GM12878 (cell line): ENCODE data around the gene FAM20A. TPM values are rescaled to one million over a fixed set of nuclear protein-coding genes. Genes with fewer than 3 reads are reported as not detected.

ENCODE experiments used
- ATAC-seq: fragments of 200-7000 bp; cut with Tn5 transposase; 3 replicates; pipeline ENCODE4 v1.9.1; 2020; ENCODE audit warnings: mild to moderate bottlenecking, moderate library complexity
- BruUV-seq: library from RNA; stranded (reverse); fragments of 400-500 nt; replicated peaks from 2 replicates; lab custom pipeline; 2021; lab: Mats Ljungman, UMichigan
- CTCF ChIA-PET: fragments of 300-600 bp; sonication (Branson Sonifier 250); formaldehyde crosslinking; extraction: SDS; loops from one replicate; lab custom pipeline; 2021; ENCODE audit warnings: inconsistent platforms; lab: Yijun Ruan, JAX
- POLR2A ChIA-PET: fragments of 350-600 bp; formaldehyde crosslinking; extraction: SDS; loops from one replicate; lab custom pipeline; 2021; ENCODE audit warnings: inconsistent platforms; lab: Charles Lee
- RAD21 ChIA-PET: fragments of 300-600 bp; sonication (Branson Sonifier 250); formaldehyde crosslinking; loops from one replicate; lab custom pipeline; 2023; ENCODE audit warnings: antibody characterized with exemption; ENCODE audit not compliant: unreplicated experiment; lab: Charles Lee
- SMC1A ChIA-PET: fragments of 300-600 bp; sonication (Branson Sonifier 250); formaldehyde crosslinking; loops from one replicate; lab custom pipeline; 2023; ENCODE audit not compliant: unreplicated experiment, uncharacterized antibody; lab: Charles Lee
- DNase-seq: peaks from one replicate; pipeline ENCODE4 v3.0.0-alpha.2; 2011; ENCODE audit warnings: low read depth, low spot score
- FAIRE-seq: peaks from 3 replicates; lab custom pipeline; 2011; peaks lifted over from hg19 to GRCh38; lab: Jason Lieb, UNC
- H2AFZ ChIP-seq: 2 replicates; pipeline ENCODE4 v1.6.0; 2011; ENCODE audit warnings: low read depth, low read length, control low read depth; ENCODE audit not compliant: control insufficient read depth
- H3K27ac ChIP-seq: 2 replicates; pipeline ENCODE4 v1.5.1; 2011; ENCODE audit warnings: control low read depth; ENCODE audit not compliant: control insufficient read depth, insufficient read depth
- H3K27me3 ChIP-seq, 2 experiments: replicated peaks in 1 of 2; 2 replicates each; pipeline versions ENCODE4 v1.6.0 to v1.6.1; 2011; ENCODE audit warnings: low read length in 1 of 2; ENCODE audit not compliant: control insufficient read depth in 2 of 2, insufficient read depth in 2 of 2
- H3K36me3 ChIP-seq, 2 experiments: 2 replicates each; pipeline ENCODE4 v1.5.1; 2011; ENCODE audit warnings: low read length in 1 of 2; ENCODE audit not compliant: control insufficient read depth in 2 of 2, insufficient read depth in 2 of 2
- H3K4me1 ChIP-seq: 2 replicates; pipeline ENCODE4 v1.6.1; 2011; ENCODE audit warnings: mild to moderate bottlenecking, low read length, moderate library complexity, mixed read lengths; ENCODE audit not compliant: control insufficient read depth, insufficient read depth
- H3K4me2 ChIP-seq: 2 replicates; pipeline ENCODE4 v1.6.0; 2011; ENCODE audit warnings: control low read depth; ENCODE audit not compliant: control insufficient read depth, insufficient read depth
- H3K4me3 ChIP-seq: fragments of 200-600 bp; sonication (generic); 2 replicates; pipeline ENCODE4 v1.5.1; 2016
- H3K79me2 ChIP-seq: 2 replicates; pipeline ENCODE4 v1.6.0; 2011; ENCODE audit warnings: low read length; ENCODE audit not compliant: control insufficient read depth, insufficient read depth
- H3K9ac ChIP-seq: 2 replicates; pipeline ENCODE4 v1.8.0; 2011; ENCODE audit warnings: low read length, control low read depth, mixed read lengths; ENCODE audit not compliant: control insufficient read depth, insufficient read depth
- H3K9me3 ChIP-seq: replicated peaks from 3 replicates; pipeline ENCODE4 v1.5.1; 2011; ENCODE audit warnings: mild to moderate bottlenecking, low read length; ENCODE audit not compliant: control insufficient read depth, insufficient read depth
- H4K20me1 ChIP-seq: 2 replicates; pipeline ENCODE4 v1.6.0; 2011; ENCODE audit not compliant: control insufficient read depth, insufficient read depth
- BHLHE40 ChIP-seq, 2 experiments: fragments of 450-650 bp in 1 of 2; IDR thresholded peaks; 2 replicates each; pipeline ENCODE4 v1.6.1; 2011 to 2017; ENCODE audit warnings: low read depth in 2 of 2, borderline replicate concordance in 1 of 2, improper control_type of control experiment in 1 of 2, low read length in 1 of 2, mild to moderate bottlenecking in 1 of 2
- CREM ChIP-seq: IDR thresholded peaks from 2 replicates; pipeline ENCODE4 v1.6.1; 2014; ENCODE audit warnings: antibody characterized with exemption, low read depth
- KAT2A ChIP-seq: conservative IDR thresholded peaks from 2 replicates; pipeline ENCODE4 v1.6.1; 2011; ENCODE audit warnings: low read depth, low read length; ENCODE audit not compliant: control insufficient read depth
- MEF2B ChIP-seq: fragments of 450-650 bp; IDR thresholded peaks from 2 replicates; pipeline ENCODE4 v1.6.1; 2018; ENCODE audit warnings: mild to moderate bottlenecking, moderate library complexity; ENCODE audit not compliant: partially characterized antibody, poor library complexity, severe bottlenecking
- POLR2A ChIP-seq: IDR thresholded peaks from 2 replicates; pipeline ENCODE4 v1.6.1; 2011; ENCODE audit warnings: low read depth, mild to moderate bottlenecking, low read length
- RUNX3 ChIP-seq: IDR thresholded peaks from 2 replicates; pipeline ENCODE4 v1.6.1; 2012; ENCODE audit warnings: low read length, inconsistent platforms
- SREBF1 ChIP-seq: IDR thresholded peaks from 2 replicates; pipeline ENCODE4 v1.6.1; 2012; ENCODE audit warnings: mild to moderate bottlenecking, low read length
- STAT3 ChIP-seq: IDR thresholded peaks from 2 replicates; pipeline ENCODE4 v1.6.1; 2011; ENCODE audit warnings: low read depth, low read length, improper control_type of control experiment
- ZNF384 ChIP-seq: IDR thresholded peaks from 2 replicates; pipeline ENCODE4 v1.6.1; 2012; ENCODE audit warnings: low read depth, mild to moderate bottlenecking, low read length, improper control_type of control experiment, borderline replicate concordance
- WGBS: methylation state at CpG from one replicate; pipeline ENCODE4 v1.1.6; 2016; ENCODE audit warnings: low lambda C conversion rate; ENCODE audit not compliant: insufficient replicate concordance, insufficient coverage; ENCODE audit errors: missing lambda C conversion rate; 5-methylcytosine and 5-hydroxymethylcytosine counted together
- in situ Hi-C: fragments of 300-500 bp; cut with MboI; formaldehyde crosslinking; loops from 9 replicates; pipeline ENCODE4 v1.14.3; 2018; ENCODE audit warnings: mixed read lengths
- intact Hi-C: fragments of 100-400 bp; cut with micrococcal nuclease; formaldehyde crosslinking; loops from one replicate; pipeline ENCODE4 v1.14.2; 2022; ENCODE audit not compliant: unreplicated experiment
- polyA plus RNA-seq, 11 experiments: library from polyadenylated mRNA; depleted of rRNA in 4 of 11; unstranded in 6 of 11; stranded (reverse) in 5 of 11; fragments of >200 nt; fragmentation: Nextera tagmentation in 4 of 11; fragmentation: Illumina TruSeq in 1 of 11; extraction: Ambion mirVana in 4 of 11; extraction: Trizol in 1 of 11; gene quantifications; 1 replicate in 1 of 11; 2 replicates in 10 of 11; pipeline versions ENCODE4 v1.2.1 to v1.2.3, GENCODE V29; 2011 to 2016; ENCODE audit warnings: inconsistent platforms in 2 of 11, missing spikeins in 2 of 11, low read depth in 1 of 11
- total RNA-seq, 4 experiments: library from RNA; depleted of rRNA in 3 of 4; stranded (reverse); fragments of >200 nt in 3 of 4; fragmentation: Illumina TruSeq in 1 of 4; extraction: Trizol in 1 of 4; gene quantifications; 2 replicates each; pipeline versions ENCODE4 v1.2.1 to v1.2.3, GENCODE V29; 2013 to 2021
- TF ChIP-seq, protein P1 (sequence below): IDR thresholded peaks from 2 replicates; pipeline ENCODE4 v1.6.1; 2011; ENCODE audit warnings: borderline replicate concordance, low read depth, mild to moderate bottlenecking, moderate library complexity, mixed read lengths, low read length; ENCODE audit not compliant: insufficient read depth; ENCODE audit errors: extremely low read length
- TF ChIP-seq, protein P2 (sequence below): fragments of 450-650 bp; formaldehyde crosslinking; IDR thresholded peaks from 2 replicates; pipeline ENCODE4 v1.4.0; 2020; ENCODE audit warnings: mild to moderate bottlenecking, moderate library complexity

Gene FAM20A
- total and polyA plus RNA-seq, 10 of the 15 experiments (the other 5 are each of a cell fraction or from before 2014, with no cell fraction given): 0.13 TPM; not detected in 9

- H3K9me3 ChIP-seq: no peaks in the 10 kb centered on the region; the same call in 2 of the 3 replicates
- DNase-seq: no peak
- BruUV-seq: no TSS peak
- TF ChIP-seq SREBF1: no peak
- TF ChIP-seq STAT3: no peak
- TF ChIP-seq ZNF384: no peak
- TF ChIP-seq RUNX3: no peak
- TF ChIP-seq POLR2A: no peak
- TF ChIP-seq, protein P1, sequence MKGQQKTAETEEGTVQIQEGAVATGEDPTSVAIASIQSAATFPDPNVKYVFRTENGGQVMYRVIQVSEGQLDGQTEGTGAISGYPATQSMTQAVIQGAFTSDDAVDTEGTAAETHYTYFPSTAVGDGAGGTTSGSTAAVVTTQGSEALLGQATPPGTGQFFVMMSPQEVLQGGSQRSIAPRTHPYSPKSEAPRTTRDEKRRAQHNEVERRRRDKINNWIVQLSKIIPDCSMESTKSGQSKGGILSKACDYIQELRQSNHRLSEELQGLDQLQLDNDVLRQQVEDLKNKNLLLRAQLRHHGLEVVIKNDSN: no peak
- TF ChIP-seq KAT2A: no peak
- no peak for TF ChIP-seq MEF2B
- no peak for TF ChIP-seq BHLHE40 (IDR thresholded peaks at IDR 0.05; ENCODE audit: borderline replicate concordance in 1 of 2, low read depth in 2 of 2, low read length in 1 of 2)
- TF ChIP-seq, protein P2, sequence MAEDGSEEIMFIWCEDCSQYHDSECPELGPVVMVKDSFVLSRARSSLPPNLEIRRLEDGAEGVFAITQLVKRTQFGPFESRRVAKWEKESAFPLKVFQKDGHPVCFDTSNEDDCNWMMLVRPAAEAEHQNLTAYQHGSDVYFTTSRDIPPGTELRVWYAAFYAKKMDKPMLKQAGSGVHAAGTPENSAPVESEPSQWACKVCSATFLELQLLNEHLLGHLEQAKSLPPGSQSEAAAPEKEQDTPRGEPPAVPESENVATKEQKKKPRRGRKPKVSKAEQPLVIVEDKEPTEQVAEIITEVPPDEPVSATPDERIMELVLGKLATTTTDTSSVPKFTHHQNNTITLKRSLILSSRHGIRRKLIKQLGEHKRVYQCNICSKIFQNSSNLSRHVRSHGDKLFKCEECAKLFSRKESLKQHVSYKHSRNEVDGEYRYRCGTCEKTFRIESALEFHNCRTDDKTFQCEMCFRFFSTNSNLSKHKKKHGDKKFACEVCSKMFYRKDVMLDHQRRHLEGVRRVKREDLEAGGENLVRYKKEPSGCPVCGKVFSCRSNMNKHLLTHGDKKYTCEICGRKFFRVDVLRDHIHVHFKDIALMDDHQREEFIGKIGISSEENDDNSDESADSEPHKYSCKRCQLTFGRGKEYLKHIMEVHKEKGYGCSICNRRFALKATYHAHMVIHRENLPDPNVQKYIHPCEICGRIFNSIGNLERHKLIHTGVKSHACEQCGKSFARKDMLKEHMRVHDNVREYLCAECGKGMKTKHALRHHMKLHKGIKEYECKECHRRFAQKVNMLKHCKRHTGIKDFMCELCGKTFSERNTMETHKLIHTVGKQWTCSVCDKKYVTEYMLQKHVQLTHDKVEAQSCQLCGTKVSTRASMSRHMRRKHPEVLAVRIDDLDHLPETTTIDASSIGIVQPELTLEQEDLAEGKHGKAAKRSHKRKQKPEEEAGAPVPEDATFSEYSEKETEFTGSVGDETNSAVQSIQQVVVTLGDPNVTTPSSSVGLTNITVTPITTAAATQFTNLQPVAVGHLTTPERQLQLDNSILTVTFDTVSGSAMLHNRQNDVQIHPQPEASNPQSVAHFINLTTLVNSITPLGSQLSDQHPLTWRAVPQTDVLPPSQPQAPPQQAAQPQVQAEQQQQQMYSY (CRISPR knock-in tag): no peak
- TF ChIP-seq CREM: no peak
- TF ChIP-seq, all 136 proteins: peak for 0
- Histone ChIP-seq H3K4me2 (no peak overlapping the region), H3K4me3 (no peak overlapping the region), H4K20me1 (no peaks in the 10 kb centered on the region), H3K9ac (no peak overlapping the region), H2AFZ (no peak overlapping the region), H3K27ac (no peak overlapping the region), H3K36me3 (no peaks in the 10 kb centered on the region), H3K27me3 (peaks cover 2% of the 10 kb centered on the region in 2 experiments; a peak in 2 of 4 replicates), H3K4me1 (no peaks in the 10 kb centered on the region), H3K79me2 (no peaks in the 10 kb centered on the region)
- ChIA-PET SMC1A (no interaction called here), CTCF (no interaction called here), RAD21 (no interaction called here), POLR2A (no interaction called here)
- ATAC-seq (no peak), FAIRE-seq (no peak)
- in situ Hi-C loops: no loop called here
- WGBS: 11% methylated on average over 3 of the region's 3 CpGs
- intact Hi-C loops: no loop called here
Measured at GRCh38 chr17:68589086-68589485, 12.1 kb downstream of the FAM20A start.
